B cell (primary cell): ENCODE measurements around the gene PAQR5. TPM values are rescaled to one million over a fixed set of nuclear protein-coding genes. Genes with fewer than 3 reads are reported as not detected.

ENCODE experiments used
- ATAC-seq: fragments of 200-7000 bp; cut with Tn5 transposase; one replicate; pipeline ENCODE4 v1.10.0; 2021; ENCODE audit warnings: low read depth, mild to moderate bottlenecking, moderate number of reproducible peaks, moderate library complexity
- CTCF ChIA-PET: fragments of 350-600 bp; sonication (Branson Sonifier 250); formaldehyde crosslinking; loops from one replicate; lab custom pipeline; 2021; ENCODE audit warnings: antibody characterized with exemption, inconsistent platforms; lab: Charles Lee
- POLR2A ChIA-PET: fragments of 350-600 bp; sonication (Branson Sonifier 250); formaldehyde crosslinking; loops from one replicate; lab custom pipeline; 2021; ENCODE audit warnings: antibody characterized with exemption; lab: Charles Lee
- DNase-seq: peaks from one replicate; pipeline ENCODE4 v3.0.0; 2013
- H2AFZ ChIP-seq: 2 replicates; pipeline ENCODE4 v1.6.1; 2012; ENCODE audit warnings: mild to moderate bottlenecking, low read depth, low read length; ENCODE audit not compliant: insufficient read depth, poor library complexity, severe bottlenecking
- H3K27ac ChIP-seq, 2 donors: 1 replicate in 1 of 2; 2 replicates in 1 of 2; pipeline ENCODE4 v1.5.1; 2012 to 2013; ENCODE audit warnings: low read length in 2 of 2, mild to moderate bottlenecking in 2 of 2, moderate library complexity in 1 of 2
- H3K27me3 ChIP-seq, 4 experiments: fragments of 200-600 bp in 1 of 4; sonication (generic) in 1 of 4; replicated peaks in 1 of 4; 1 replicate in 2 of 4; 2 replicates in 2 of 4; pipeline versions ENCODE4 v1.6.1 to v1.7.0; 2013 to 2016; ENCODE audit warnings: low read length in 3 of 4, mild to moderate bottlenecking in 2 of 4, mixed read lengths in 1 of 4, moderate library complexity in 1 of 4; ENCODE audit not compliant: insufficient read depth in 4 of 4, control insufficient read depth in 3 of 4; ENCODE audit errors: control extremely low read depth in 1 of 4
- H3K36me3 ChIP-seq, 2 experiments: replicated peaks in 1 of 2; 1 replicate in 1 of 2; 2 replicates in 1 of 2; pipeline versions ENCODE4 v1.6.1 to v1.7.1; 2013; ENCODE audit warnings: low read length in 1 of 2; ENCODE audit not compliant: insufficient read depth in 2 of 2, control insufficient read depth in 1 of 2; ENCODE audit errors: control extremely low read depth in 1 of 2, extremely low read depth in 1 of 2
- H3K4me1 ChIP-seq, 2 donors: fragments of 200-600 bp in 1 of 2; sonication (generic) in 1 of 2; 1 replicate in 1 of 2; 2 replicates in 1 of 2; pipeline versions ENCODE4 v1.5.1 to v1.6.1; 2013 to 2017; ENCODE audit warnings: low read length in 2 of 2; ENCODE audit not compliant: control insufficient read depth in 2 of 2, insufficient read depth in 2 of 2
- H3K4me2 ChIP-seq: replicated peaks from 2 replicates; pipeline ENCODE3; 2012; ENCODE audit warnings: mild to moderate bottlenecking, low read depth, low read length; ENCODE audit not compliant: poor library complexity, severe bottlenecking
- H3K4me3 ChIP-seq, 5 experiments: fragments of 200-600 bp in 1 of 5; sonication (generic) in 1 of 5; 1 replicate in 3 of 5; 2 replicates in 2 of 5; pipeline versions ENCODE4 v1.5.1 to v1.7.0; 2011 to 2016; ENCODE audit warnings: low read length in 4 of 5, mild to moderate bottlenecking in 4 of 5, low read depth in 2 of 5, control low read depth in 1 of 5, moderate library complexity in 1 of 5; ENCODE audit not compliant: insufficient read depth in 1 of 5; ENCODE audit errors: control extremely low read depth in 1 of 5, extremely low read depth in 1 of 5
- H3K79me2 ChIP-seq: fragments of 200-600 bp; sonication (generic); one replicate; pipeline ENCODE4 v1.6.0; 2016; ENCODE audit warnings: low read length; ENCODE audit not compliant: control insufficient read depth, insufficient read depth
- H3K9ac ChIP-seq: fragments of 200-600 bp; sonication (generic); 2 replicates; pipeline ENCODE4 v1.6.1; 2017; ENCODE audit warnings: mild to moderate bottlenecking, low read length, moderate library complexity
- H3K9me3 ChIP-seq, 3 donors: one replicate each; pipeline versions ENCODE4 v1.6.1 to v1.7.1; 2013; ENCODE audit warnings: low read length in 2 of 3; ENCODE audit not compliant: control insufficient read depth in 2 of 3, insufficient read depth in 1 of 3; ENCODE audit errors: control extremely low read depth in 1 of 3
- H4K20me1 ChIP-seq: 2 replicates; pipeline ENCODE4 v1.6.0; 2012; ENCODE audit warnings: mild to moderate bottlenecking, low read length; ENCODE audit not compliant: insufficient read depth, control insufficient read depth, poor library complexity, severe bottlenecking
- H3K27ac Mint-ChIP-seq: one replicate; pipeline ENCODE4 v1.8.0; 2021; ENCODE audit warnings: mixed read lengths
- H3K27me3 Mint-ChIP-seq: one replicate; pipeline ENCODE4 v1.8.0; 2021; ENCODE audit warnings: mixed read lengths
- H3K4me1 Mint-ChIP-seq: one replicate; pipeline ENCODE4 v1.8.0; 2021; ENCODE audit warnings: mixed read lengths
- H3K4me3 Mint-ChIP-seq: one replicate; pipeline ENCODE4 v1.8.0; 2021; ENCODE audit warnings: mixed read lengths
- H3K9me3 Mint-ChIP-seq: one replicate; pipeline ENCODE4 v1.8.0; 2022; ENCODE audit warnings: mixed read lengths; ENCODE audit not compliant: insufficient read depth
- CTCF ChIP-seq: fragments of 200-600 bp; IDR thresholded peaks from one replicate; pipeline ENCODE4 v1.8.0; 2022; ENCODE audit warnings: antibody characterized with exemption, mild to moderate bottlenecking
- EZH2 ChIP-seq: IDR thresholded peaks from 2 replicates; pipeline ENCODE4 v1.6.1; 2012; ENCODE audit warnings: borderline replicate concordance, low read depth, mild to moderate bottlenecking, moderate library complexity, low read length; ENCODE audit not compliant: insufficient read depth, poor library complexity, severe bottlenecking
- WGBS: methylation state at CpG from one replicate; pipeline ENCODE4 v1.1.5; 2013; ENCODE audit warnings: missing lambda C conversion rate; ENCODE audit not compliant: insufficient coverage; 5-methylcytosine and 5-hydroxymethylcytosine counted together
- intact Hi-C: fragments of 100-400 bp; cut with micrococcal nuclease; formaldehyde crosslinking; loops from one replicate; pipeline ENCODE4 v1.10.0; 2022
- polyA plus RNA-seq: library from polyadenylated mRNA; depleted of rRNA; stranded (reverse); fragments of >200 nt; gene quantifications from 2 replicates; pipeline ENCODE4 v1.2.3, GENCODE V29; 2012
- total RNA-seq, 2 donors: library from RNA; stranded (reverse); fragments of 120-200 nt in 1 of 2; gene quantifications; 1 replicate in 1 of 2; 2 replicates in 1 of 2; pipeline versions ENCODE4 v1.2.3 to v1.2.4, GENCODE V29; 2013 to 2022

The PAQR5 gene
- total and polyA plus RNA-seq, 2 donors (not counting 1 experiment from before 2014, with no cell fraction given): not detected

- Histone ChIP-seq H3K4me2 (no peak overlapping the region), H3K9me3 (no peaks in the 10 kb centered on the region), H3K36me3 (no peaks in the 10 kb centered on the region), H3K79me2 (no peaks in the 10 kb centered on the region), H3K9ac (no peak overlapping the region), H4K20me1 (no peaks in the 10 kb centered on the region), H3K27ac (no peak overlapping the region), H3K27me3 (no peaks in the 10 kb centered on the region), H3K4me1 (no peaks in the 10 kb centered on the region), H2AFZ (no peak overlapping the region), H3K4me3 (no peak overlapping the region)
- ChIA-PET POLR2A (no interaction called here), CTCF (no interaction called here)
- Mint-ChIP-seq H3K4me3 (no peak overlapping the region), H3K27me3 (peaks cover 4% of the 10 kb centered on the region), H3K4me1 (no peaks in the 10 kb centered on the region), H3K9me3 (no peaks in the 10 kb centered on the region), H3K27ac (no peak overlapping the region)
- no peak for DNase-seq
- no peak for ATAC-seq
- no peak for TF ChIP-seq CTCF
- TF ChIP-seq EZH2: no peak
- intact Hi-C loops: no loop called here
- WGBS: 99% methylated on average over 10 of the region's 12 CpGs
These were observed 12.9 kb upstream of the PAQR5 start for GRCh38 chr15:69285834-69286233.

- no peak for DNase-seq
- Mint-ChIP-seq H3K9me3 (no peaks in the 10 kb centered on the region), H3K4me1 (no peaks in the 10 kb centered on the region), H3K27ac (no peak overlapping the region), H3K4me3 (no peak overlapping the region), H3K27me3 (peaks cover 4% of the 10 kb centered on the region)
- H3K9me3 ChIP-seq: no peaks in the 10 kb centered on the region
- no peaks in the 10 kb centered on the region for H3K36me3 ChIP-seq
- H3K4me1 ChIP-seq: no peaks in the 10 kb centered on the region
- intact Hi-C loops: no loop called here
- 85% methylated on average over 7 of the region's 7 CpGs for WGBS
- no peak overlapping the region for H2AFZ ChIP-seq
- H3K27me3 ChIP-seq: no peaks in the 10 kb centered on the region
- no peaks in the 10 kb centered on the region for H4K20me1 ChIP-seq
- no peak overlapping the region for H3K4me2 ChIP-seq
- CTCF ChIA-PET: no interaction called here
- H3K27ac ChIP-seq: no peak overlapping the region
- no peak overlapping the region for H3K9ac ChIP-seq
- H3K79me2 ChIP-seq: no peaks in the 10 kb centered on the region
- ATAC-seq: no peak
- H3K4me3 ChIP-seq: no peak overlapping the region
- POLR2A ChIA-PET: no interaction called here
- no peak for TF ChIP-seq CTCF
- TF ChIP-seq EZH2: no peak
These were observed 10.7 kb upstream of the PAQR5 start for GRCh38 chr15:69288011-69288410.
